Left ventricle myocardium inferior (tissue), 1 donor: ENCODE results near the gene RAPGEF6. TPM values are rescaled to one million over a fixed set of nuclear protein-coding genes. Genes with fewer than 3 reads are reported as not detected.

Experiments
- DNase-seq: peaks from one replicate; pipeline ENCODE4 v3.0.0-alpha.2; 2020
- H3K27ac ChIP-seq: fragments of 200-600 bp; replicated peaks from 2 replicates; pipeline ENCODE4 v1.8.0; 2021
- H3K27me3 ChIP-seq: fragments of 200-600 bp; 2 replicates; pipeline ENCODE4 v1.8.0; 2021; ENCODE audit warnings: low read depth
- H3K36me3 ChIP-seq: fragments of 200-600 bp; 2 replicates; pipeline ENCODE4 v1.8.0; 2021
- H3K4me1 ChIP-seq: fragments of 200-600 bp; 2 replicates; pipeline ENCODE4 v1.8.0; 2021
- H3K4me3 ChIP-seq: fragments of 200-600 bp; 2 replicates; pipeline ENCODE4 v1.8.0; 2021; ENCODE audit warnings: mild to moderate bottlenecking, moderate library complexity
- H3K9me3 ChIP-seq: fragments of 200-600 bp; replicated peaks from 2 replicates; pipeline ENCODE4 v1.8.0; 2021
- intact Hi-C: fragments of 100-400 bp; cut with micrococcal nuclease; formaldehyde crosslinking; loops from one replicate; pipeline ENCODE4 v1.11.0; 2022
- total RNA-seq: library from RNA; stranded (reverse); fragmentation: NEBNext Ultra II Directional; extraction: Animal tissue kit (Norgen Biotek cat#: 25700); gene quantifications from one replicate; pipeline ENCODE4 v1.2.1, GENCODE V29; 2021
- TF ChIP-seq, protein P1 (sequence below): fragments of 200-600 bp; IDR thresholded peaks from 2 replicates; pipeline ENCODE4 v1.8.0; 2021; ENCODE audit warnings: antibody characterized with exemption, mild to moderate bottlenecking, borderline replicate concordance
- donor health status: DM: no; HTN: yes; CAD: no; lungs with severe emphysema.

RAPGEF6 gene
- total RNA-seq, 1 donor from 2014 or later = 9.6 TPM

DNA sequence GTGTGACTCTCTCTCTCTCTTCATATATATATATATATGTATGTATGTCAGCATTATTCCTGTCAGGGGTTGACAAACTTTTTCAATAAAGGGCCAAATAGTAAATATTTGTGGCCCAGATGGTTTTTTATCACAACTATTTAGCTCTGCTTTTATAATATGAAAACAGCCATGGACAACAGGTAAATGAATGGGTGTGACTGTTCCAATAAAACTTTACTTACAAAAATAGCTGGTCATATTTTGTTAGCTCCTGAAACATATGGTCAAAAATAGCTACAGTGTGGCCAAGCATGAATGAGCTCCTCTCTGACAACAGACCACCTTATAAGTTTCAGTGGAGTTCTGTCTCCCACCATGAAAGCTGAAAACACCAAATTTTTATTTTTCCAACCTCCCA is 21.6 kb downstream of the RAPGEF6 start:
- no peaks in the 10 kb centered on the region for H3K27me3 ChIP-seq
- peaks cover 37% of the 10 kb centered on the region for H3K4me1 ChIP-seq
- H3K27ac ChIP-seq = no peak overlapping the region
- H3K36me3 ChIP-seq = no peaks in the 10 kb centered on the region
- intact Hi-C loops = no loop called here
- TF ChIP-seq, protein P1, sequence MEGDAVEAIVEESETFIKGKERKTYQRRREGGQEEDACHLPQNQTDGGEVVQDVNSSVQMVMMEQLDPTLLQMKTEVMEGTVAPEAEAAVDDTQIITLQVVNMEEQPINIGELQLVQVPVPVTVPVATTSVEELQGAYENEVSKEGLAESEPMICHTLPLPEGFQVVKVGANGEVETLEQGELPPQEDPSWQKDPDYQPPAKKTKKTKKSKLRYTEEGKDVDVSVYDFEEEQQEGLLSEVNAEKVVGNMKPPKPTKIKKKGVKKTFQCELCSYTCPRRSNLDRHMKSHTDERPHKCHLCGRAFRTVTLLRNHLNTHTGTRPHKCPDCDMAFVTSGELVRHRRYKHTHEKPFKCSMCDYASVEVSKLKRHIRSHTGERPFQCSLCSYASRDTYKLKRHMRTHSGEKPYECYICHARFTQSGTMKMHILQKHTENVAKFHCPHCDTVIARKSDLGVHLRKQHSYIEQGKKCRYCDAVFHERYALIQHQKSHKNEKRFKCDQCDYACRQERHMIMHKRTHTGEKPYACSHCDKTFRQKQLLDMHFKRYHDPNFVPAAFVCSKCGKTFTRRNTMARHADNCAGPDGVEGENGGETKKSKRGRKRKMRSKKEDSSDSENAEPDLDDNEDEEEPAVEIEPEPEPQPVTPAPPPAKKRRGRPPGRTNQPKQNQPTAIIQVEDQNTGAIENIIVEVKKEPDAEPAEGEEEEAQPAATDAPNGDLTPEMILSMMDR = no peak
- DNase-seq = no peak
- H3K4me3 ChIP-seq = no peak overlapping the region
- H3K9me3 ChIP-seq = no peaks in the 10 kb centered on the region

DNA sequence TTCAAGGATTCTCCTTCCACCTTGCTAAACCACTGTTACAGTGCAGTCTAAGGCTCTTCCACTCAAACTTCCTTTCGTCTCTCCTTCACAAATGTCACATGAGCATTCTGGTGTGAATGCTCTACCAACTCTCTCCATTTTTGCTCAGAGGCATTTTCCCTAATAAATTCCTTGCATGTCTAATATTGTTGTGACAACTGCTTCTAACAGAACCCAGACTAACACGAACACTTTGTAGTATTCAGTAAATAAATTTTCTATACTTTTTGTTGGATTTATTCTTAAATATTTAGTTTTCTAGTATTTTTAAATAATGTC is 24.0 kb downstream of the RAPGEF6 start:
- no peaks in the 10 kb centered on the region for H3K36me3 ChIP-seq
- H3K4me3 ChIP-seq = no peak overlapping the region
- peaks cover 52% of the 10 kb centered on the region for H3K4me1 ChIP-seq
- H3K27ac ChIP-seq = no peak overlapping the region
- no peak for DNase-seq
- H3K27me3 ChIP-seq = no peaks in the 10 kb centered on the region
- TF ChIP-seq, protein P1 = no peak
- no peaks in the 10 kb centered on the region for H3K9me3 ChIP-seq
- intact Hi-C loops = no loop called here

DNA sequence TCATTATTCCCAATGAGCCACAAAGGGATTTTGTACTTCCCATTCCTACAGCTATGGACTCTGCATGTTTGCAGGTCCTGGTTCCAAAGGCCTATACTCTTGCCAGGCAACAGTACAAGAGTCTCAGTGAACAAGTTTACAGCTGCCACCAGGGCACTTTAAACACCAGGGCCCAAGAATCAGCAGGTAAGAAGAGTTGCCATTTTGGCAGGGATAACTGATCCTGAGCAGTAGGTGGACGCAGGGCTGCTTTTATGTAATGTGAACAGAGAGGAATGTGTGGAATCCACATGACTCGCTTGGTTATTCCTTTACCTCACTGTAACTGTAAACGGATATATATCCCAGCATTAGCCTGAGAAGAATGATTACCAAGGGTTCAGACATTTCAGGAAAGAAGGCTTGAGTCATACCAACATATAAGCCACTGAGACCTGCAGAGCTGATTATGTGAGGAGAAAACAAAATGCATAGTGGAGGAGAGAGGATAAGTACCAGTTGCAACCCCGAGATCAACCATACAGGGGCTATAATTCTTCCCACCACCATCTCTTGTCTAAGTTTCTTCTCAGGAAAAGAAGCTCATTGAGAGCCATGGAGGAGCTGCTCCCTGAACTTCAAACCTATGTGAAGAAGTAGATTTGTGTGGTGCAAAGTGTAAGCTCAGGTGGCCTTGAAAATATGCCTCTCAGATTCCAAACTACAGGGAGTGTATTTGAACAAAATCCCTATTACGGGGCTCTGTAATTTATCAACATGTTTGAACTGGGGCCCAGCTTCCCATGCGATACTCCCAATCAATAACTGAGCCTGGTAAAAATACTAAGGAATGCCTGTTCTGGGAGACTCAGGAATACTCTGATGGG is 24.6 kb downstream of the RAPGEF6 start:
- H3K4me3 ChIP-seq = no peak overlapping the region
- no peaks in the 10 kb centered on the region for H3K36me3 ChIP-seq
- TF ChIP-seq, protein P1 = no peak
- H3K27me3 ChIP-seq = no peaks in the 10 kb centered on the region
- intact Hi-C loops = no loop called here
- no peaks in the 10 kb centered on the region for H3K9me3 ChIP-seq
- DNase-seq = no peak
- no peak overlapping the region for H3K27ac ChIP-seq
- peaks cover 51% of the 10 kb centered on the region for H3K4me1 ChIP-seq

DNA sequence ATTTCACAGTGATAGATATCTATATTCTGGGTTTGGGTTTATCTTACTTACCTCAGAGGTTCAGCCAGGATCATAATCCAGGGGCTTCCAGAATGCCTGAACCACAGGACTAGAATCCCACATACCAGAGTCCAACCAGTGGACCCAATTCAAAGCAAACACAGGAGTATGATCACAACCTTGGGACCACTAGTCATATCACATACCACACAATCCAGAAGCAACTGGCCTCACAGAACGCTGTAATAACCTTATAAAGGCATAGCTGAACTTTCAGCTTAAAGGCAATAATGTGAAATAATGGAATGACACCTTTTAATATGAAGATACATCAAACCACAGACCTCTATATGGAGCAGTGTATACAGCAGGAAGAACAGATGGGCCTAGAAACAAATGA is 25.3 kb downstream of the RAPGEF6 start:
- H3K9me3 ChIP-seq = no peaks in the 10 kb centered on the region
- no peak overlapping the region for H3K27ac ChIP-seq
- intact Hi-C loops = no loop called here
- no peaks in the 10 kb centered on the region for H3K27me3 ChIP-seq
- TF ChIP-seq, protein P1 = no peak
- DNase-seq = no peak
- peaks cover 45% of the 10 kb centered on the region for H3K4me1 ChIP-seq
- H3K4me3 ChIP-seq = no peak overlapping the region
- no peaks in the 10 kb centered on the region for H3K36me3 ChIP-seq

DNA sequence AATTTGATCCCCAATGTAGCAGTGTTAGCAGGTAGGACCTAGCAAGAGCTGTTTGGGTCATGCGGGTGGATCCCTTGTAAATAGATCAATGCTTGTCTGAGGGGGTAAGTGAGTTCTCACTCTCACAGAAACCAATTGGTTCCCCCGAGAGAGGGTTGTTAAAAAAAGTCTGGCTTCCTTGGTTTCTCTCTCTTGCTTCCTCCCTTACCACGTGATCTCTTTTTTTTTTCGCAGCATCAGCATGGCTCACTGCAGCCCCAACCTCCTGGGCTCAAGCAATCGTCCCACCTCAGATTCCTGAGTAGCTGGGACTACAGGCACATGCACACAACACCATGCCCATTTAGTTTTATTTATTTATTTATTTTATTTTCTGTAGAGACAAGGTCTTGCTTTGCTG is 26.4 kb downstream of the RAPGEF6 start:
- H3K9me3 ChIP-seq = no peaks in the 10 kb centered on the region
- H3K27ac ChIP-seq = no peak overlapping the region
- H3K4me1 ChIP-seq = peaks cover 42% of the 10 kb centered on the region
- TF ChIP-seq, protein P1 = no peak
- intact Hi-C loops = no loop called here
- DNase-seq = no peak
- no peak overlapping the region for H3K4me3 ChIP-seq
- H3K36me3 ChIP-seq = no peaks in the 10 kb centered on the region
- H3K27me3 ChIP-seq = no peaks in the 10 kb centered on the region
